NB4 (cell line): ENCODE results near the gene ANKFN1.

Experiments used
- DNase-seq: peaks from one replicate; pipeline ENCODE4 v3.0.0; 2010; ENCODE audit warnings: low read depth
- H3K4me3 ChIP-seq: one replicate; pipeline ENCODE4 v1.5.1; 2011; ENCODE audit warnings: mild to moderate bottlenecking, low read depth, low read length, moderate library complexity
- CTCF ChIP-seq: IDR thresholded peaks from one replicate; pipeline ENCODE4 v1.5.1; 2012; ENCODE audit warnings: low read depth, low read length
- MAX ChIP-seq: IDR thresholded peaks from 2 replicates; pipeline ENCODE4 v1.6.1; 2011; ENCODE audit warnings: low read depth, low read length
- MYC ChIP-seq: IDR thresholded peaks from 2 replicates; pipeline ENCODE4 v1.6.1; 2011; ENCODE audit warnings: low read depth, low read length
- POLR2A ChIP-seq: IDR thresholded peaks from 2 replicates; pipeline ENCODE4 v1.6.1; 2011; ENCODE audit warnings: mild to moderate bottlenecking; ENCODE audit not compliant: insufficient read length; ENCODE audit errors: extremely low read depth

ANKFN1 gene

GRCh38 chr17:56152874-56153602 lies at the start of gene ANKFN1:
Gene ANKFN1 (plus strand): TSS chr17:56153475. CDS start chr17:56212668, 59,193 bp downstream.
- DNase-seq, result no peak
- H3K4me3 ChIP-seq, result no peak within 1 kb of the TSS
- TF ChIP-seq CTCF, result no peak
- no peak for TF ChIP-seq MYC
- TF ChIP-seq MAX, result no peak
- TF ChIP-seq POLR2A, result no peak

- no peak overlapping the region for H3K4me3 ChIP-seq
- DNase-seq, result no peak
- TF ChIP-seq CTCF (no peak), POLR2A (no peak), MYC (no peak), MAX (no peak)
These were observed 44.4 kb upstream of the ANKFN1 start for GRCh38 chr17:56108811-56109284.

GRCh38 chr17:56109836-56110235 lies 43.4 kb upstream of the ANKFN1 start:
- no peak for TF ChIP-seq CTCF
- TF ChIP-seq MYC, result no peak
- TF ChIP-seq POLR2A, result no peak
- TF ChIP-seq MAX, result no peak

GRCh38 chr17:56110463-56111135 lies 42.7 kb upstream of the ANKFN1 start:
- no peak for DNase-seq

More at GRCh38 chr17:56109836-56110235, 43.4 kb upstream of the ANKFN1 start:
- no peak for DNase-seq
- no peak overlapping the region for H3K4me3 ChIP-seq

More at GRCh38 chr17:56110463-56111135, 42.7 kb upstream of the ANKFN1 start:
- no peak overlapping the region for H3K4me3 ChIP-seq
- TF ChIP-seq CTCF, result no peak
- no peak for TF ChIP-seq POLR2A
- TF ChIP-seq MYC, result no peak
- TF ChIP-seq MAX, result no peak
